GM12874 (cell line): ENCODE results near the gene PPP2R5C.

Experiments
- CTCF ChIP-seq: IDR thresholded peaks from 2 replicates; pipeline ENCODE4 v1.5.1; 2011; ENCODE audit warnings: low read depth, mild to moderate bottlenecking, control low read depth, low read length, moderate library complexity; ENCODE audit not compliant: insufficient read depth

The PPP2R5C gene

GRCh38 chr14:101969481-101969880 is 208.0 kb downstream of the PPP2R5C start:
- TF ChIP-seq CTCF = no peak

- no peak for TF ChIP-seq CTCF
These were observed 209.4 kb downstream of the PPP2R5C start for GRCh38 chr14:101970830-101971400.

- no peak for TF ChIP-seq CTCF
These were observed 210.8 kb downstream of the PPP2R5C start for GRCh38 chr14:101972126-101972866.

- TF ChIP-seq CTCF = no peak
These were observed 211.8 kb downstream of the PPP2R5C start for GRCh38 chr14:101973356-101973755.

GRCh38 chr14:101975231-101975630 is 213.7 kb downstream of the PPP2R5C start:
- TF ChIP-seq CTCF = no peak
